ENCODE measurements around the gene NDUFAF2.
"Not testable (repeated sequence)": the region's sequence is repeated elsewhere in the genome, so short reads cannot be mapped to it uniquely, and the experiment has no call there.

- TF ChIP-seq EZH2 (conservative IDR thresholded peaks at IDR 0.05; ENCODE audit: low read depth, low read length); SP1 (IDR thresholded peaks at IDR 0.05); SP1 (CRISPR knock-in tag; IDR thresholded peaks at IDR 0.05); ZNF629 (CRISPR knock-in tag; conservative IDR thresholded peaks at IDR 0.05); IKZF4 (CRISPR knock-in tag; IDR thresholded peaks at IDR 0.05; ENCODE audit: borderline replicate concordance, low read depth, not compliant biosample characterization); ZNF251 (CRISPR knock-in tag; IDR thresholded peaks at IDR 0.05); SNAPC2 (CRISPR knock-in tag; IDR thresholded peaks at IDR 0.05); RFXANK (CRISPR knock-in tag; IDR thresholded peaks at IDR 0.05); FOSL1 (CRISPR knock-in tag; IDR thresholded peaks at IDR 0.05; ENCODE audit: borderline replicate concordance); SIN3B (IDR thresholded peaks at IDR 0.05; ENCODE audit: low read length); TAF1 (CRISPR knock-in tag; IDR thresholded peaks at IDR 0.05): not testable (repeated sequence)
Observed at GRCh38 chr5:60982127-60982526, 37.1 kb downstream of the NDUFAF2 start.
